ENCODE results near the gene PTPRQ.

GRCh38 chr12:80596509-80596908 lies 152.5 kb downstream of the PTPRQ start:
- TF ChIP-seq CTCF (IDR thresholded peaks at IDR 0.05) (no peak), POLR2A (IDR thresholded peaks at IDR 0.05) (no peak)

All from right lobe of liver (tissue), 4 donors.